ENCODE measurements around the gene CNTN2.

The CNTN2 gene

GRCh38 chr1:205073511-205073910 is 30.5 kb downstream of the CNTN2 start:
- DNase-seq (ENCODE audit: low read depth) = peak; percentile 77
- no peak for TF ChIP-seq CTCF (IDR thresholded peaks at IDR 0.05; ENCODE audit: insufficient read depth, low read depth, low read length, missing control alignments)
- H3K4me3 ChIP-seq (ENCODE audit: low read length) = no peak overlapping the region

GRCh38 chr1:205074084-205074483 is 31.1 kb downstream of the CNTN2 start:
- H3K4me3 ChIP-seq (ENCODE audit: low read length) = no peak overlapping the region
- no peak for TF ChIP-seq CTCF (IDR thresholded peaks at IDR 0.05; ENCODE audit: insufficient read depth, low read depth, low read length, missing control alignments)
- no peak for DNase-seq (ENCODE audit: low read depth)

- no peak for TF ChIP-seq CTCF (IDR thresholded peaks at IDR 0.05; ENCODE audit: insufficient read depth, low read depth, low read length, missing control alignments)
- peak; percentile 44 for DNase-seq (ENCODE audit: low read depth)
- no peak overlapping the region for H3K4me3 ChIP-seq (ENCODE audit: low read length)
These were observed 31.5 kb downstream of the CNTN2 start for GRCh38 chr1:205074513-205074912.

GRCh38 chr1:205075642-205076155 is 32.7 kb downstream of the CNTN2 start:
- no peak overlapping the region for H3K4me3 ChIP-seq (ENCODE audit: low read length)
- no peak for TF ChIP-seq CTCF (IDR thresholded peaks at IDR 0.05; ENCODE audit: insufficient read depth, low read depth, low read length, missing control alignments)
- DNase-seq (ENCODE audit: low read depth) = no peak

GRCh38 chr1:205076245-205076761 is 33.3 kb downstream of the CNTN2 start:
- H3K4me3 ChIP-seq (ENCODE audit: low read length) = no peak overlapping the region
- DNase-seq (ENCODE audit: low read depth) = no peak
- TF ChIP-seq CTCF (IDR thresholded peaks at IDR 0.05; ENCODE audit: insufficient read depth, low read depth, low read length, missing control alignments) = no peak

GRCh38 chr1:205077158-205077933 is 34.3 kb downstream of the CNTN2 start:
- no peak for TF ChIP-seq CTCF (IDR thresholded peaks at IDR 0.05; ENCODE audit: insufficient read depth, low read depth, low read length, missing control alignments)
- H3K4me3 ChIP-seq (ENCODE audit: low read length) = no peak overlapping the region
- no peak for DNase-seq (ENCODE audit: low read depth)

All from epithelial cell of esophagus (primary cell).